NCI-H1105 treated with DMSO at 0.1 percent for 48 hours (cell line): Measurements from ENCODE around the gene SYT2.
"Not testable (repeated sequence)": the region's sequence is repeated elsewhere in the genome, so short reads cannot be mapped to it uniquely, and the experiment has no call there.

Experiments used
- DNase-seq: peaks from one replicate; lab custom pipeline; 2025; lab: John Stamatoyannopoulos, UW

SYT2 gene

DNA sequence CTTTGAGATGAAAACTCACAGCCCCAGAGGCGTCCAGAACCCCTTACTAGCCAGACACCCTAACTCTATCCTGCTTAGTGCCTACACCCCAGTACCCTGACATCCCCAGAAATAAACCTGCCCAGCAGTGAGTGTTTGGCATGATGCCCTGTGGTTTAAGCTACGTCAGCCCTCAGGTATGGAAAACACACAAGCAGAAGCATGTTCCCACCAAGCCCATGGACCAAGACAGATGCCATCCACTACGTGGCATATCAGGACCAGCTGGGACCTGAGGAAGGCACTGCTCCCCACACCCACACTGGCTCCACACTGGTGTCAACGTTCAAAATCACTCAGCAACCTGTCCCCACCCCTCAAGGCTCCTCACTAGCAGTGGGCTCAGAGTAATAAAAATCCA is 116.4 kb downstream of the SYT2 start:
- no peak for DNase-seq

DNA sequence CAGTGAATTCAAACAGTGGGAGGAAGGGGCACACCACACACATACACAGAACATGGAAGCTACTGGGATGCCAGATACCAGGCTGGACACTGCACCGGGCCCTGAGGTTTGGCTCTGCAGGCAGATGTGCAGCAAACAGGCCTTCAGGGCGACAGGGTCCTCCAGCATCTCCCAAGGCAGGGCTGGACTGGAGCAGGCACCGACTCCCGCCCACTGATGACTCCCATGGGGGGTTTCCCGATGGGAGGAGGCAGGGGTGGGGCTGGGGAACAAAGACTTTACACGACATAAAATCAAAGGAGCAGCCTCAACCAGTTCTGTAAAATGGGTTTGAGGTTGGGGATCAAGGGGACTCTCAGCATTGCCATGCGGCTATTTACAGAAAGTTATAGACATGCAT is 118.1 kb downstream of the SYT2 start:
- DNase-seq = no peak

DNA sequence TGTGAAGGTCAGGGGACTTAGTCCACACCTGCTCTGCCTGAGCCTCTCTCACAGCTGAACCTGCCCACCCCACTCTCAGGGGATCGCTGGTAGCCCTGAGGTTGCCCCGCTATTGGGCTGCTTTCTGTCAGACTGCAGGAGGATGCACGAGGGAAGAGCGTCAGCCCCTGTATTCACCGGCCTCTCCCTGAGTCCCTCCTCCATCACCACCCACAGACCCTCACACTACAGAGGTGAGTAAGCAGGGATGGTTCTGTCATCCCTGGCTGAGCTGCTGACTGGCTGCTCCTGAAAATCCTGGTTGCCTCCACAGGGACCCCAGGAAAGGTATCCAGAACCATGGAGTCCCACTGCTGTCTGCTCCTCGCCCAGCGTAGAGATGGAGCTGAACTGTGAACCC is 118.7 kb downstream of the SYT2 start:
- DNase-seq = no peak

DNA sequence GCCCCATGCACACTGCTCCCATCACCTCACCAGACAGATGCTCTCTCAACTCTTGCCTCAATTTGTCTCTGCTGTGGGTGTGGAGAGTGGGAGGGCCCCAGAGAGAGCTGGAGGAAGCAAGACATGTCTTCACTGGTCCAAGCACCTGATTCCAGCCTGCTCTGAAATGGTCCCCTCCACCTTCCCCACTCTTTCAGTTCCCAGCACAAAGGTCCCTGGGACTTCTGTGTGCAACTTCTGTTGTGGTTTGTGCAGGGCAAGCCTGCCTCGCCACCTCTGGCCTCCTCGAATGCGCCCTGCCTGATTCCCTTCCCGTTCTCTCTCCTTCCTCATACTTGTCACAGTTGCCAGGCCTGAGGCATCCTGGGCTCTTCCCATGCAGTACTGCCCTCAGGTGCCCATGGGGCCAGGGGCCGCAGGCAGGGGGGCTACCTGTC is 119.3 kb downstream of the SYT2 start:
- DNase-seq = no peak

DNA sequence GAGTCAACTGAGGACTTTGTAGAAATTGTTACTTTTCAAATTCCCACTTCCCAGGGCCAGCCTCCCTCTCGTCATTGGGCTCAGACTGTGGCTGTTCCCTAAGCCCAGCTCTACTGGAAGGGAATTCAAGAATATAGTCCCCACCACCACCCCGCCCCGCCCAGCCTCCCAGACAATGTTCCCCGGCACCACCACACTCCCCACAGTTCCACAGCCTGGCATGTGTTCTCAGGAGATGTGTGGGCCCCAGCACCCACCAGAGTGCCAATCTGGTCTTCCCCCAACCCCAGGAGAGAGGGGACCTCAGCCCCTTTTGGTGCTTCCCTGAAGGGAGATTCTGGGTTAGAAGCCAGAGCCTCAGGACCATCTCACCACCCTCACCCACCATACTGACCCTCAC is 120.1 kb downstream of the SYT2 start:
- no peak for DNase-seq

DNA sequence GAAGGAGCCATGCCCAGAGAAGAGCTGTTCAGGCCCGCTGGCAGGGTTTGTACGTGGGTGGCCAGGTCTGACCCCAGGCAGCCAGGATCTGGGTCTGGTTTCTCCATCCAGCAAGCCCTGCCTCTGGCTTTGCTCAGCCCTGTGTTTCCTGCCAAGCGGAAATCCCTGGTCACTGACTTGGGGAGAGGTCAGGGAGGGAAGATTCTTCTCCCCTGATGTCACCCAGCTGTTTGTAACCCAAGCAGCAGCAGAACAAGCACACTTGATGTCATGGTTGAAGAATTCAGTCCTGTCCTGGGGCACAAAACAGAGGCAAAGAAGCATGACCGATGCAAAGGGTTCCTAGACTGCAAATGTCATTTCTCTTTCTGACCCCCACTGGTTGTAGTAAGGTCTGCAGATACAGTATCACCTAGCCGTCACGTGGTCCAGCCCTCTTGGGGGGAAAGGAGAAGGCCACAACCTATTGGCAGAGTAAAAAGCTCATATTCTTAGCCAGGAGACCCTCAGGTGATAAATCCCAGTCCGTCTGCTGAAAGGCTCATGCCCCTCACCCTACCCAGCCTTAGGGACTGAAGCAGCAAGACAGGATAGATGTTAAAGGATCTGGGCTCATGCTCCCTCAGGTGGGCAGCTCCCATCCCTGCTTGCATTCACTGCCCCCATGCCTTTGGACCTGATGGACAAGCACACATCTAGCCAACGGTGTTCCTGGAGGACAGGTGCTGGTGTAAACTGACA is 120.9 kb downstream of the SYT2 start:
- no peak for DNase-seq

DNA sequence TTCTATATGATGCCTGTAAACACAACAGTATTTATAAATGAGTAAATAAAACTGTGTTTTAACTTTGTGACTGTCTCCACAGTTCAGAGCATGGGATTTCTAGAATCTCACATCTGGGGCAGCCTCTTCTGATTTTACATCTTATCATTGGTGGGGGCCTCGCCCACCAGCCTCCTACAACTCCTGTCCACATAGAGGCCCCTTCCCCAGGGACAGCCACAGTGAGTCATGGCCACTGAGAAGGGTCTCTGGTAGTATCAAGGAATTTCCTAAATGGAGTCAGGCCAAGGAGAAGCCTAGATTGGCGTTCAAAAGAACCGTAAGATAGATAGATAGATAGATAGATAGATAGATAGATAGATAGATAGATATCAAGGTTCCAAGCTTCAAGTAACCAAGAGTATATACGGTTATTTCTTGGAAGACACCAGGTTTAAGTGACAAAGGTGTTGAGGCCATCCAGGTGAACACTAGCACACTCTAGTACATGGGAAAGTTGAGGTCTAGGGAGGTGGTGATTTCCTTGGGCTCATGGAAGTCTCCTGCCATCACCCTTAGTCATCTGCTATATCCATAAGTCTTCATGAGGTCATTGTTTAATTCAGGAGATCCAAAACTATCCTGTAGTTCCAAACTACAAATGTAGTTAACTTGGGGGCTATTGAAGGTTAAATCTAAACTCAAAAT is 121.6 kb downstream of the SYT2 start:
- no peak for DNase-seq

DNA sequence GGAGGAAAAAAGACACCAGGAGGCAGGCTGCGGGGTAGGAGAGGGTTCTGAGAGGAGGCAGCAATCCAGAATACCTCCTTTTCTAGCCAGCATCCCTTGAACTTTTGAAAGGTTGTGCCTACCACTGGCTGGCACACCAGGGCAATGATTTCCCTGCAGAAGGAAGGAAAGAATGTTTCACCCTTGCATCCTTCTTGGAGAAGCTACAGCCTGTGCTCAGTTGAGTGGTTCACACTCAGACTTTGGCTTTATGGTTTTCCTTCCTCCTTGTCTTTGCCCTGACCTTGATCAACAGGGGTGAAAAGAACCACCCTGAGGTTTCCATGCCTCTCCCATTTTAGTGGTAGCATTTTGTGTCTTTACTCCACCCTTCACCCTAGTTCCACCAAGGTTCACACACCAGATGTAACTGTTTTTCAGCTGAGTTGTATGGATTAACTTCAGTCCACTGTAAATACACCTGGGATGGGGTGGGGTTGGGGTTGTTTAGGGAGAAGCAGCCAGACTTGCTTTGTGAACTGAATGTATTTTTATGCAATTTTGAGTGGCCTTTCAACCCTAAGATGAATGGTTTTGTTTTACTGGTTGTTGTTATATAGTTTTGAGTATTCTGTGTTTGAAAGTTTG is 122.3 kb downstream of the SYT2 start:
- DNase-seq = no peak

DNA sequence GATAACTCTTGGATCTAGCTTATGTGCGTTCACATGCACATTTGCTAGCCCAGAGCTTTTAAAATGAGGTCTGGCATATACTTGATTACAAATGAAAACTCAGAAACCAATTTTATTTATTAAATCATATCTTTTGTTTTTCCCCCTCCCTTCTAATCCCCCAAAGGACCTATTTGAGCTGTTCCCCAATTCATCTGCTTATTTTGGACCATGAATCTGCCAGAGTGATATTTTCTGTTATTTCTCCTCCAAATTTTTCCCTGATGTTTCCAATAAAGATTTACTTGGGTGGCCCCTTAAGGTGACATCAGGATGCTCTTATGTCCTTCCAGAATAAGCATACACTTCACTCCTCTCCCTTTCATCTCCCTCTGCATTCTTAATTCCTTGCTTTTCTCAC is 123.4 kb downstream of the SYT2 start:
- no peak for DNase-seq

DNA sequence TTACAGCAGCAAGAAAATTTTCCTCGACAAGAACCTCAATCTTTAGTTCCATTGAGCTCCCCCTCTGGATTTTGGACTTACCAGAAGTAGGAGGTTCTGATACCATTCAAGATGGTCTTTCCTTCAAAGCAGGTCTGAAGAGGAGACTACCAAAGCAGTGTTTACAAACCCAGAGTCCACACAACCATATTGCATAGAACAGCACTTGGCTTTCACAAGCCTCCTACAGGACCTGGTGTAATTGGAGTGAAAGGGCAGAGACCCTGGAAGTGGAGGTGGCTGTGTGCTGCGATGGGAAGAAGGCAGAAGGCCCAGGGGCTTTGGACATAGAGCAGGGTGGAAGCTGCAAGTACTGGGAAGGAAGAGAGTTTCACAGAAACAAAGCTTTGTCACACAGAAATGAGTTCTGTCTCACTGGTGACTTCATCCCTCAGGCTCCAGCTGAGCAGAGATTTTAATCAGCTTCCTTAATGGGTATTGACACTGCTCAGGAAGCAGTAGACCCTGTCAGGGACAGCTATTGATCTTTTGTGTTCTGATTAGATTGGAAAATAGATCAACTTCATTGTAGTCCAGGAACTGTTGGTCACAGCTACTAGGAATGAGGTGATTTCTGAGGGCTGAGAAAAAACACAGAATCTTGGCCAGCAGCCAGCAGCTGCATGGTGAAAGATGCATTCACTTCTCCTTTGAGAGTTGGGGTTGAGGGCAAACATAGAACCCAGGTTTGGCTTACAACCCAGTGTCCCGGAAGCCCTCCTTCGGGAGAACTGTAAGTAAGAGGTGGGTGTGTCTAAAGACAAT is 124.0 kb downstream of the SYT2 start:
- DNase-seq = peak; percentile 25

DNA sequence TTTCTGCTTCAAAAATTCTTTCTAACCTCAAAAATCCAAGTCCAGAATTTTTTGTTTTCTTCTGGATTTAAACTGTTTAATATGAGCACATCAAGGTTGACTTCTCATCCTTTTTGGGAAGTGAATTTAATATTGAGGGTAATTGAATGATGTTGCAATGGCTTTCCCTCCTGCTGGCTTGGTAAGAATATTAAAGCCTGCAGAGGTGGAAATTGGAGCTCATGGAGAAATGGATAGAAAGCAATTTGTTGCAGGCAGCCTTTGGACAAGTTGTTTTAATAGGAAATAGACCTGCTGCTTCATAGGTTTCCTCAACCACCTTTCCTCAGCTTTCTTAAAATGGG is 124.7 kb downstream of the SYT2 start:
- DNase-seq = no peak

DNA sequence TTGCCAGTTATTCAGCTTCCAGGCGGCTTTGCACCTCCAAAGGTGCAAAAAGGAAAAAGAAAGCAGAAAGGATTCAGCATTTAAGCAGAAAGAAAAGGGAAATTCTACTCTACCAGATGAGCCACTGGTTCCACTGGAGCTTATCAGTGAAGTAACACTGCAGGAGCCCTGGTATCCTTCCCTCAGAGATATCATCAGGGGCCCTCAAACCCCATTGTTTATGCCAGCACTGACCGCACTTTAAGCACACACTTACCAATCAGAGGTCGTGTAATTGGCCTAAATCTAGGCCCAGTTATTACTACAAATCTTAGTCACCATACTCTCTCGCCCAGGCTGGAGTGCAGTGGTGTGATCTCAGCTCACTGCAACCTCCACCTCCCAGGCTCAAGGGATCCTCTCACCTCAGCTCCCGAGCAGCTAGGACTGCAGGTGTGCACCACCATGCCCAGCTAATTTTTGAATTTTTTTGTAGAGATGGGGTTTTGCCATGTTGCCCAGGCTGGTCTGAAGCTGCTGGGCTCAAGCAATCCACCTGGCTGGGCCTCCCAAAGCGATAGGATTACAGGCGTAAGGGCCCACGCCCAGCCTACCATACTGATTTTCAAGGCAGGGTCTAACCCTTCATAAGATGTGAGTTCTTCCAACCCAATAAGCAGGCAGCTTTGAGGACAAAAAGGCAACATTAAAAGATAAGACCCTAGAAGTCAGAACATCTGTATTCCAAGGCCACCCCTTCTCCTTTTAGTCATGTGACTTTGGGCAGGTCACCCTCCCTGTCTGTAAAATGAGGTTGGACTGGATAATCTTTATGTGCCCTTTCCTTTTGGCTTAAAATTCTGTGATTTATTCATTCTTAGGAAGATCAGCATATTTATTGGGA is 125.3 kb downstream of the SYT2 start:
- DNase-seq = no peak

DNA sequence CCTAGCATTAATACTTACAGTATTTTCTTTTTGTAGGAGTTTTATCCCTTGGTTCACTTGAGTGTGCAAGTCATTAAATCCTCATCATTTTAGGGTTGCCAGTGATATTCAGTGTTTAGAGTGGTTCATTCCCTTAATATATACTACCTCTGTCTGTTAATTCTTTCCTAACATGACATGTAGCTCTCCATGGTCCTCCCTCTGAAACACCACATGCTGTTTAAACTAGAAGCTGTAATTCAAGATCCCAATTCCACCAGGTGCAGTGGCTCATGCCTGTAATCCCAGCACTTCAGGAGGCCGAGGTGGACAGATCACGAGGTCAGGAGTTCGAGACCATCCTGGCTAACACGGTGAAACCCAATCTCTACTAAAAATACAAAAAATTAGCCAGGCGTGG is 127.9 kb downstream of the SYT2 start:
- DNase-seq = not testable (repeated sequence)

DNA sequence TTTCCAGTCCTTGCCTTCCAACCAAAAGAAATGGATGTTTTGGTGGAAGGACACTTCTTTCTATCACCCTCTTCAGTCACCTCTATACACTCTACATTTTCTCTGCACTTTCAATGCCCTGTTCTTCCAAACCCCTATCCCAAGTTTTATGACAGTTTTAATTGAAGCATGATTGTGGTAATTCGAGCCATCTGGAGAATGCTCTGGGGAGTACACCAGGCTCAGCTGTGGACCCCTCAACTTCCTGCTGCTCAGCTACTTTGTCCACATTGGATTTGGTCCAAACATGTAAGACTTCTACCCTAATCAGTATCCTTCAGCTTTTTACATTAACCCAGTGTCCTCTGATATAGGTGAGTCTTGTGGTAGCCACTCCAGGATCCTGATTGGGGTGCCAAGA is 129.6 kb downstream of the SYT2 start:
- DNase-seq = peak; percentile 25

DNA sequence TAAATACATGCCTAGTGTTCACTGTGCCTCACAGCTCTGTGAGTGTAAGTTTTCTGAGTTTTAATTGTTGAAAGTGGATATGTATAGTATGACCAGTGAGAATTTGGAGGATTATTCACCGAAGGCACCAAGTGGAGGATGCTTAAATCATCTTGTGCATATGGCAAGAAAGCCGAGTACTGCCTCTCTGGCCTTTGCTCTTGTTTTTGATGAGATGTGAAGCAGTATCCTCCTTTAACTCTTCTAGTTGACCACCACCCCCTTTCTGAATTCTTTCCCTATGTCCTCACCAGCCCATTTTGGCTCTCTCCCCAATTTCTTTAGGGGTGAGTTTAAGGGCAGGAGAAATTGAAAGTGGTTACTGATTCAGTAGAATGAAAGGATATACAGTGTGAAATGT is 130.4 kb downstream of the SYT2 start:
- no peak for DNase-seq

DNA sequence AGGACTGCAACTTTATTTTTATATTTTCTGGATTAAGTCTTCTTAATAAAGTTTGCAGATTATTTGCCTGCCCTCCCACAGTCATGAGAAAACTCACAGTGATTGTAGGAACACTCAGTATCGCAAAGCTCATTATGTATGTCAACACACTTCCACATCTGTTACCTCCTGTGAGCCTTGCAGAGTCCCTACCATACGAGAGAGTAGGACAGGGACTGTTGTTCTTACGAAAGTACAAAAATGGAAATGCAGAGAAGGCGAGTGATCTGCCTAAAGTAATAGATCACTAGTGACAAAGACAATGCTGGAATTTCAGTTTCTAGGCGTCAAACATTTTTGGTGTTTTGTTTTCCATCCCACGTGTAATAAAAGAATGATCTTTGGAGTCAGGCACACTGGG is 131.7 kb downstream of the SYT2 start:
- no peak for DNase-seq

DNA sequence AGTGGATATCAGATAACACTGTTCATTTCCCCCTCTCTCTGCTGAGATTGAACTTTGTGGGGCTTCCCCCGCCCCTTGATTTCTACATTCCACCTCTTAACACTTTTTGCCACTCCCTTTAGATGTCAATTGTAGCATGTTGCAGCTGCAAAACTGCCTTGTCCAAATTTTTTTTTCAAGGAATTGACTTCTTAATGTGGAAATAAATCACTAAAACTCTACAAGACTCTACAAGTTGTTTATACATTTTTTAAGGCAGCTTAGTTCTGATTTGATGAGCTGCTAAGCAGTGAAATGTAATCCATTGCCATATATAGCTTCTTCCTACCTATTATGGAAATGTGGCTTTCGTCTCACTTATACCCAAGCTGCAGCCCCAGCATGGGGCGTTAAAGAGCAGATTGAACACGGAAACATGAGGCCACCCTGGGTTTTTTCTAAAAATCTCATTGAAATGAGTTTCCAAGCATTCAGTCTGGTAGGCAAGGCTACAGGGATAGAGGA is 132.2 kb downstream of the SYT2 start:
- DNase-seq = no peak

DNA sequence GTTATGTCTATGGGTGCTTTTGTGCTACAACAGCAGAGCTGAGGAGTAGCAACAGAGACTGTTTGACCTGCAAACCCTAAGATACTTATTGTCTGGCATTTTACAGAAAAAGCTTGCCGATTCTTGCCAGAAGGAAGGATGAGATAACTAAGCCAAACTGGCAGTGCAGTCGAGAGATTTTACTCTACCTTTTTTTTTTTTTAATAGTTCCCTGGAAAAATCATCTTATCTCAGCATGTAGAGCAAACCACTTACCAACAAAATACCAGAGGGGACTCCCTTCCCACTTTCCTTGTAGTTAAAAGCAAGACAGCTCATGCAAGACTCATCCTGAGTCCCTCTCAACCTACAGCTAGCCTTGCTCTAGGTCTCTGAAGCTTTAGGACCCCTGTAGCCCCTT is 132.9 kb downstream of the SYT2 start:
- no peak for DNase-seq

DNA sequence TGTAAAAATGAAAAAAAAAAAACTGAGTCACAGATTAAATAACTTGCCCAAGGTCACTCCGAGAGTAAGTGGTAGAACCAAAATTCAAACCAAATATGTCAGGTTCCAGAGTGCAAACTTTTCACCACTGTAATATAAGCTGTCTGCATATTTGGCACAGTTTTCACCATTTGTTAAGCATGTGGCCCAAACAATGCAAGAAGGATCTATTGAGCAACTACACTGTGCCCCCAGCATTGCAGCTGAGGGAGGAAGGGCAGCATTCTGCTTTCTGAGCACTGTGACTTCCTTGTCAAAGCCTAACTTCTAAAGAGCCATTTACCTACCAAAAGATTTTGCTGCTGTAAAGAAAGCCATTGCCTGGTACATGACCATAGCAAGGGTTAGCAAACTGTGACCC is 133.4 kb downstream of the SYT2 start:
- no peak for DNase-seq

DNA sequence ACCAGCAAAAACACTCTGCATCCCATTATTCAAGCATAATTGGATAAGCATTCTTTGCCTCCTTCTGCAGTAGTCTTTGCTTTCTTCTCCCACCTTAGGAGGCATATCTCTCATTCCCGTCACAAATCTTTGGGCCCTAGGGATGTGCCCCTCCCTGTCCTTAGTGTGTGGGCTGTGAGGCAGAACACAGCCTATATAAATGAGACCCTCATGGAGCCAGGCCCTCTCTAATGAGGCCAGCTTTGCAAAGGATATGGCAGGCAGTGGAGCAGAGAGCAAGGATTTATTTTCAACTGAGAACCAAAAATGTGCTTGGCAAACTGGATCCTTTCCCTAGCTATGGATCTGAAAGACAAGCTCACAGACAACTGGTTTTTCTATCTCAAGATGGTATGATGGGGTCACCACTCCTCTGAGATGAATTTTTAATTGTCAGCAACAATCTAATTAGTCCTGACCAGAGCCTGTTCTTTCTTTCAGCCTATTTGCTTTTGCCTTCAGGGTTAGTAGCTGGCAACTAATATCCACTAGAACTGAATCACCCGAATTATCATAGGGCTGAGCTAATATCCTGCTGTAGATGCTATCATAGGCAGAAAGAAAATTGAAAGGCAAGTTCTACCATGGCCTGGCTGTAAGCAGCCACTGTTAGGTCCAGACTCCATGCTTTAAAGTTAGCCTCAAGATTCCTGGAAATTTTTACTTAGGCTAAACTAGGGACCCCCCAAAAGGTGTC is 134.2 kb downstream of the SYT2 start:
- DNase-seq = no peak

DNA sequence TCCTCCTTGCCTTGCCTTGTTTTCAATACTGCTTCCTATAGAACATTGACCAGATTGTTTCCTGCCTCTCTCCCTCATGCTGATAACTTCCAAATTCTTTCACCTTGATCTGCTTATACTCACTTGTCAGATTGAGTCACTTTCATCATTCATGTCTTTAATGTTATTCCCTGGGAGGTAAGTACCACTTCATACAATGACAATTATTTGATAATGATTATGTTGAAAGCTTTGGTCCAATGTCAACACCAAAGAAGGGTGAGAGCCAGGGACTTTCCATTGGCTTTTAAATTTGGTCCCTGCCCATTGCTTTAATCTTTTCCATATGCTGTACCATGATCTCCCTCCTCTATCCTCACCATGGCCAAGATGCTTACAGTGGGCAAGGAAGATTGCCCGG is 137.4 kb downstream of the SYT2 start:
- peak; percentile 11 for DNase-seq
